T-helper 1 cell treated with Interleukin-12 subunit alpha and Interleukin-12 subunit beta and Interleukin-4 antibody, amounts not matched to agents 30 μg/mL and 1 μg/mL, for 36 hours (primary cell): ENCODE data around the gene CCDC91.
"Not testable (repeated sequence)": the region's sequence is repeated elsewhere in the genome, so short reads cannot be mapped to it uniquely, and the experiment has no call there.

ENCODE experiments used
- H3K27ac Mint-ChIP-seq: one replicate; pipeline ENCODE4 v1.8.0; 2021; ENCODE audit warnings: mild to moderate bottlenecking, mixed read lengths
- H3K27me3 Mint-ChIP-seq: one replicate; pipeline ENCODE4 v1.8.0; 2021; ENCODE audit warnings: low read depth, mixed read lengths
- H3K36me3 Mint-ChIP-seq: one replicate; pipeline ENCODE4 v1.8.0; 2021; ENCODE audit warnings: low read depth, mixed read lengths
- H3K4me1 Mint-ChIP-seq: one replicate; pipeline ENCODE4 v1.8.0; 2021; ENCODE audit warnings: low read depth, mixed read lengths
- H3K4me3 Mint-ChIP-seq: one replicate; pipeline ENCODE4 v1.8.0; 2021; ENCODE audit warnings: mild to moderate bottlenecking, moderate library complexity, mixed read lengths
- H3K9me3 Mint-ChIP-seq: one replicate; pipeline ENCODE4 v1.8.0; 2021; ENCODE audit warnings: mixed read lengths

Gene CCDC91

GRCh38 chr12:28479097-28479496, 288.8 kb downstream of the CCDC91 start:
- not testable (repeated sequence) for H3K4me1 Mint-ChIP-seq, H3K36me3 Mint-ChIP-seq, H3K4me3 Mint-ChIP-seq, H3K9me3 Mint-ChIP-seq, H3K27me3 Mint-ChIP-seq, H3K27ac Mint-ChIP-seq

- H3K4me1 Mint-ChIP-seq = no peaks in the 10 kb centered on the region
- no peak overlapping the region for H3K4me3 Mint-ChIP-seq
- peaks cover 2% of the 10 kb centered on the region for H3K36me3 Mint-ChIP-seq
- peaks cover 4% of the 10 kb centered on the region for H3K9me3 Mint-ChIP-seq
- no peak overlapping the region for H3K27ac Mint-ChIP-seq
- H3K27me3 Mint-ChIP-seq = no peaks in the 10 kb centered on the region
Observed at GRCh38 chr12:28479683-28480082, 289.4 kb downstream of the CCDC91 start.

GRCh38 chr12:28484156-28484555, 293.9 kb downstream of the CCDC91 start:
- Mint-ChIP-seq H3K4me1 (no peaks in the 10 kb centered on the region), H3K9me3 (no peaks in the 10 kb centered on the region), H3K36me3 (no peaks in the 10 kb centered on the region), H3K4me3 (no peak overlapping the region), H3K27me3 (no peaks in the 10 kb centered on the region), H3K27ac (no peak overlapping the region)

DNA sequence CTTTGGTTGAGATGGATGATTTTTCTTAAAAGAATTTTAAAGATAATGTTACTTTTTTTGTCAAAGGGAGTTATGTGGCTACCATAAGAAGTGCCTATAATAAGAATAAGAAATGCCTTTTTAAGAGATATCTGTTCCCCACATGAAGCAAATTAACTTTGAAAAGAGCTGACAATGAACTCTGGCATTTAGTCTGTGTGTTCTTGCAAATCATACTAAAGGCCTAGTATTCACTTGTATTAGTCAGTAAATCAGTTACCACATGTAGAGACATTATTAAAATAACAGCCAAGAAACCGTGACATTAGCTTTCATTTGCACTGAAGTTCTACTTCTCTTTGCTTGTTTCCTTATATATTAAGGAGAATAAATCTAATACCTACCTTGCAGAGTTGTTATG, 296.3 kb downstream of the CCDC91 start:
- no peak overlapping the region for H3K4me3 Mint-ChIP-seq
- no peaks in the 10 kb centered on the region for H3K36me3 Mint-ChIP-seq
- H3K27ac Mint-ChIP-seq = no peak overlapping the region
- no peaks in the 10 kb centered on the region for H3K27me3 Mint-ChIP-seq
- H3K9me3 Mint-ChIP-seq = no peaks in the 10 kb centered on the region
- no peaks in the 10 kb centered on the region for H3K4me1 Mint-ChIP-seq

DNA sequence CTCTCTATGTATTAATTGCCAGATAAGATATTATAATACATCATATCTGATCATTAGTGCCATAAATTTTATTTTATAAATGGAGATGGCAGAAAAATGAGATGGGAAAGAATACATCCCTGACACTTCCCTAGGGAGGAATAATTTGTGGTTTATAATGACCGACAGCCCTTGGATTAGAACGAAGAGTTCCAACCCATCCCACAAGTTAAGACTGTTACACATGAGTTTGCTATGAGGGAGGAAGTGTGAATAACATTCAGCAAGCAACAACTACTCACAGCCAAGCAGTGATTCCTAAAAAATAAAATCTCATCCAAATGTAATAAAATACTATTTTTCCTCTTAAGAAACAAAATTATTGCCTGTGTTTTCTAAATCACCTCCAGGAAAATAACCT, 299.0 kb downstream of the CCDC91 start:
- Mint-ChIP-seq H3K36me3 (no peaks in the 10 kb centered on the region), H3K27me3 (no peaks in the 10 kb centered on the region), H3K9me3 (no peaks in the 10 kb centered on the region)

DNA sequence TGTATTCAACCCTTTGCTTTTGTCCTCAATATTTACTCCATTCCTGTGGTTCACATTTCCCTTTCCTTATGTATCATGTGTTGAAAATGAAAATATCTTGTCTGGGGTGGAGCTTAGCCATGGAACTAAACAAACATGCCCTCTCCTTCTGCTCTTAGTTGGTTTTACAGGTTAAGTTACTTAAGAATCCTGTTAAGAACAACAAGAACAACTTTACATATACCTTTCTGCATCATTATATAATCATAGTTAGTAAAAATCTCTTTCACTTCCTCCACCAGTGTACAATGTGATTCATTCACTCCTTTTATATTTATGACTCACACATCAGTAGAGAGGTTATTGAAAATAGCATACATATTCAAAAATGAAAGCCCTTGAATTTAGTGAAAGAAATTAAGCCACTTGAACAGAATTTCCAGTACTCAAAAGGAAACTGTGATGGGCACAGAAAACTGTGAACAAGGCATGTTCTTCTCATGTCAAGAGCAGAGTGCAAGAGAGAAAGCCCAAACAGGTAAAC, 307.7 kb downstream of the CCDC91 start:
- Mint-ChIP-seq H3K9me3 (peaks cover 10% of the 10 kb centered on the region), H3K4me3 (no peak overlapping the region), H3K4me1 (peaks cover 7% of the 10 kb centered on the region), H3K27ac (no peak overlapping the region), H3K36me3 (peaks cover 6% of the 10 kb centered on the region), H3K27me3 (no peaks in the 10 kb centered on the region)

More for the DNA sequence above, 299.0 kb downstream of the CCDC91 start:
- no peak overlapping the region for H3K27ac Mint-ChIP-seq
- H3K4me3 Mint-ChIP-seq = no peak overlapping the region
- no peaks in the 10 kb centered on the region for H3K4me1 Mint-ChIP-seq

DNA sequence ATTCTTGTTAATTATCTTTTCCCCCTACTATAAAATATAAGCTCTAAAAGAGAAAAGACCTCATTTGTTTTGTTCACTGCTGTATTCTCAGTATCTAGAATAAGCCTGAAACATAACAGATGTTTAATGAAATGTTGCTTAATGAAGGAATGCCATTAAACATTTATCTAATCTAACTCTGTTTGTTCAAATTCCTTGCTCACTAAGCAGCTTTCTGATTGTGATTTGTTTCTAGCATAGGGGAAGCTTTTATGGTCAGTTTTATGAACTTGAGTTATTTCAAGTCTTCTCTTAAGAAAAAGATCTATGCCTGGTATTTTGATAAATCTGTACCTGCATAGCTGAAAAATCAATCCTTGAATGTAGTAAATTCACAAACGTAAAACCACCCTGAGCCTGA, 308.6 kb downstream of the CCDC91 start:
- Mint-ChIP-seq H3K27me3 (no peaks in the 10 kb centered on the region), H3K36me3 (peaks cover 6% of the 10 kb centered on the region), H3K27ac (no peak overlapping the region), H3K4me3 (no peak overlapping the region), H3K9me3 (peaks cover 10% of the 10 kb centered on the region), H3K4me1 (peaks cover 7% of the 10 kb centered on the region)

- Mint-ChIP-seq H3K36me3 (peaks cover 7% of the 10 kb centered on the region), H3K4me3 (no peak overlapping the region), H3K27ac (no peak overlapping the region), H3K9me3 (peaks cover 10% of the 10 kb centered on the region), H3K4me1 (peaks cover 7% of the 10 kb centered on the region), H3K27me3 (no peaks in the 10 kb centered on the region)
Observed at GRCh38 chr12:28500373-28501024, 310.2 kb downstream of the CCDC91 start.

GRCh38 chr12:28506271-28506670, 316.0 kb downstream of the CCDC91 start:
- H3K36me3 Mint-ChIP-seq = peaks cover 5% of the 10 kb centered on the region

DNA sequence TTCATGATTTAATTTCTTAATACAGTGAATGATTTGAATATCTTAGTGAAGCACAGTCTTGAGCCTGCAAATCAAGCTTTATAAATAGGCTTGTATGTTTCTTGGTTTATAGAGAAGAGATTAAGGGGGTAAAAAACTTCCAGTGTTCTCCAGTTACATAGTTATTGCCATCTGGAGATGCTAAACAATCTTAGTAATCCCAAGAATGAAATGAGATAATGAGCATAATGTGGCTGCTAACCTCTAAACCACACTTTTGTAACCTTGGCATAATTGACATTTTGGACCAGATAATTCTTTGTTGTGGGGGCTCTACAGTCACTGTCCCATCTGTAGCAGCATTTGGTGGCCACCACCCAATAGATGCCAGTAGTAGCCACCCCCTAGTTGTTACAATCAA, 316.8 kb downstream of the CCDC91 start:
- no peaks in the 10 kb centered on the region for H3K27me3 Mint-ChIP-seq
- no peak overlapping the region for H3K4me3 Mint-ChIP-seq
- peaks cover 2% of the 10 kb centered on the region for H3K36me3 Mint-ChIP-seq
- peaks cover 1% of the 10 kb centered on the region for H3K9me3 Mint-ChIP-seq
- no peaks in the 10 kb centered on the region for H3K4me1 Mint-ChIP-seq
- no peak overlapping the region for H3K27ac Mint-ChIP-seq

More at GRCh38 chr12:28506271-28506670, 316.0 kb downstream of the CCDC91 start:
- Mint-ChIP-seq H3K4me3 (no peak overlapping the region), H3K4me1 (no peaks in the 10 kb centered on the region), H3K9me3 (peaks cover 3% of the 10 kb centered on the region), H3K27ac (no peak overlapping the region), H3K27me3 (no peaks in the 10 kb centered on the region)

DNA sequence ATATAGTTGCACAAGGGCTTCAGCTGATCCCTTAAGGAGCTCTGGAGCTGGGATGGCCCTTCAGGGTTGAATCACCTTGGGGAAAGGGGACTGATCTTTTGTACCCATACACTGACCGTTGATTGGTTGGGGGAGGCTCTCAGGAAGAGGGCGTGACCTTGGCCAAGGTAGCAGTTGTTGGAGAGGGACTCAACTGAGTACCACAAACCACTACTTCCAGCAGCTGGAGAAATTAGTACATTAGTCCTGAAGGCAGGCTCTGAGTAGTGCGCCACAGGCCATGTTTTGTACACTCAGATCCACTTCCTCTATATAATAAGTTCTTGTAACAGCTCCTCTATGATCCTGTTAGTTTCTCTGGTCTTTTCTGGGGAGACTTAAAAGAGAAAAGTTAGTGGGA, 317.6 kb downstream of the CCDC91 start:
- peaks cover 1% of the 10 kb centered on the region for H3K36me3 Mint-ChIP-seq
- H3K9me3 Mint-ChIP-seq = no peaks in the 10 kb centered on the region
- no peak overlapping the region for H3K27ac Mint-ChIP-seq
- no peak overlapping the region for H3K4me3 Mint-ChIP-seq
- no peaks in the 10 kb centered on the region for H3K4me1 Mint-ChIP-seq
- no peaks in the 10 kb centered on the region for H3K27me3 Mint-ChIP-seq

GRCh38 chr12:28512406-28512805, 322.1 kb downstream of the CCDC91 start:
- Mint-ChIP-seq H3K4me3 (no peak overlapping the region), H3K36me3 (no peaks in the 10 kb centered on the region), H3K4me1 (no peaks in the 10 kb centered on the region), H3K27ac (no peak overlapping the region), H3K9me3 (peaks cover under 1% of the 10 kb centered on the region), H3K27me3 (no peaks in the 10 kb centered on the region)

GRCh38 chr12:28512876-28513275, 322.6 kb downstream of the CCDC91 start:
- Mint-ChIP-seq H3K27ac (no peak overlapping the region), H3K9me3 (peaks cover 5% of the 10 kb centered on the region), H3K27me3 (no peaks in the 10 kb centered on the region), H3K36me3 (no peaks in the 10 kb centered on the region), H3K4me3 (no peak overlapping the region), H3K4me1 (no peaks in the 10 kb centered on the region)

DNA sequence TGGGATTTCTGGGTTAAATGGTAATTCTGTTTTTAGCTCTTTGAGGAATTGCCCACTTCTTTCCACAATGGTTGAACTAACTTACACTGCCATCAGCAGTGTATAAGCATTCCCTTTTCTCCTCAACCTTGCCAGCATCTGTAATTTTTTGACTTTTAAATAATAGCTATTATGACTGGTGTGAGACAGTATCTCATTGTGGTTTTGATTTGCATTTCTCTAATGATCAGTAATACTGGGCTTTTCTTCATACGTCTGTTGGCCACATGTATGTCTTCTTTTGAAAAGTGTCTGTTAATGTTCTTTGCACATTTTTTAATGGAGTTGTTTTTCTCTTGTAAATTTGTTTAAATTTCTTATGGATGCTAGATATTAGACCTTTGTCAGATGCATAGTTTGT, 323.7 kb downstream of the CCDC91 start:
- Mint-ChIP-seq H3K27ac (no peak overlapping the region), H3K9me3 (peaks cover 16% of the 10 kb centered on the region), H3K36me3 (no peaks in the 10 kb centered on the region), H3K4me3 (no peak overlapping the region), H3K27me3 (no peaks in the 10 kb centered on the region), H3K4me1 (no peaks in the 10 kb centered on the region)

GRCh38 chr12:28517101-28517500, 326.8 kb downstream of the CCDC91 start:
- H3K9me3 Mint-ChIP-seq = peaks cover 26% of the 10 kb centered on the region
- H3K27me3 Mint-ChIP-seq = no peaks in the 10 kb centered on the region
- no peaks in the 10 kb centered on the region for H3K4me1 Mint-ChIP-seq
- no peak overlapping the region for H3K4me3 Mint-ChIP-seq
- no peak overlapping the region for H3K27ac Mint-ChIP-seq
- H3K36me3 Mint-ChIP-seq = peaks cover 3% of the 10 kb centered on the region
